ENCODE measurements around the gene IQCF5. TPM values are rescaled to one million over a fixed set of nuclear protein-coding genes. Genes with fewer than 3 reads are reported as not detected.

Gene IQCF5
- total RNA-seq, 2 experiments from 2014 or later: not detected

- POLR2A ChIA-PET: no interaction called here
- CTCF ChIA-PET (ENCODE audit: unreplicated experiment): no interaction called here
- TF ChIP-seq, protein P1, sequence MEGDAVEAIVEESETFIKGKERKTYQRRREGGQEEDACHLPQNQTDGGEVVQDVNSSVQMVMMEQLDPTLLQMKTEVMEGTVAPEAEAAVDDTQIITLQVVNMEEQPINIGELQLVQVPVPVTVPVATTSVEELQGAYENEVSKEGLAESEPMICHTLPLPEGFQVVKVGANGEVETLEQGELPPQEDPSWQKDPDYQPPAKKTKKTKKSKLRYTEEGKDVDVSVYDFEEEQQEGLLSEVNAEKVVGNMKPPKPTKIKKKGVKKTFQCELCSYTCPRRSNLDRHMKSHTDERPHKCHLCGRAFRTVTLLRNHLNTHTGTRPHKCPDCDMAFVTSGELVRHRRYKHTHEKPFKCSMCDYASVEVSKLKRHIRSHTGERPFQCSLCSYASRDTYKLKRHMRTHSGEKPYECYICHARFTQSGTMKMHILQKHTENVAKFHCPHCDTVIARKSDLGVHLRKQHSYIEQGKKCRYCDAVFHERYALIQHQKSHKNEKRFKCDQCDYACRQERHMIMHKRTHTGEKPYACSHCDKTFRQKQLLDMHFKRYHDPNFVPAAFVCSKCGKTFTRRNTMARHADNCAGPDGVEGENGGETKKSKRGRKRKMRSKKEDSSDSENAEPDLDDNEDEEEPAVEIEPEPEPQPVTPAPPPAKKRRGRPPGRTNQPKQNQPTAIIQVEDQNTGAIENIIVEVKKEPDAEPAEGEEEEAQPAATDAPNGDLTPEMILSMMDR (conservative IDR thresholded peaks at IDR 0.05; ENCODE audit: low read length): no peak
- TF ChIP-seq EZH2phosphoT487 (IDR thresholded peaks at IDR 0.05; ENCODE audit: borderline replicate concordance, low read depth, low read length): no peak
- intact Hi-C loops (cut with micrococcal nuclease; ENCODE audit: unreplicated experiment): no loop called here
- no TSS peak for BruUV-seq (replicated peaks)
- H2AFZ ChIP-seq (ENCODE audit: low read length): no peak overlapping the region
- H3K9me2 ChIP-seq (ENCODE audit: insufficient read depth, low read length): no peaks in the 10 kb centered on the region
- H3K4me1 ChIP-seq (ENCODE audit: insufficient read depth, low read length, poor library complexity, severe bottlenecking): no peaks in the 10 kb centered on the region
- no peaks in the 10 kb centered on the region for H4K20me1 ChIP-seq (ENCODE audit: insufficient read depth, low read length)
- no peak overlapping the region for H3K27ac ChIP-seq (ENCODE audit: low read depth, low read length, poor library complexity, severe bottlenecking)
- DNase-seq (ENCODE audit: low spot score): no peak
- H3K79me2 ChIP-seq (ENCODE audit: insufficient read depth, low read depth, low read length): no peaks in the 10 kb centered on the region
- H3K4me3 ChIP-seq (ENCODE audit: low read depth, low read length, poor library complexity, severe bottlenecking): no peak overlapping the region
- H3K4me2 ChIP-seq (ENCODE audit: low read length): no peak overlapping the region
- no peaks in the 10 kb centered on the region for H3K36me3 ChIP-seq (ENCODE audit: insufficient read depth, low read length)
- no peaks in the 10 kb centered on the region for H3K9me3 ChIP-seq (ENCODE audit: low read length)
Measured at GRCh38 chr3:51894391-51894790, 19.0 kb upstream of the IQCF5 start.

DNA sequence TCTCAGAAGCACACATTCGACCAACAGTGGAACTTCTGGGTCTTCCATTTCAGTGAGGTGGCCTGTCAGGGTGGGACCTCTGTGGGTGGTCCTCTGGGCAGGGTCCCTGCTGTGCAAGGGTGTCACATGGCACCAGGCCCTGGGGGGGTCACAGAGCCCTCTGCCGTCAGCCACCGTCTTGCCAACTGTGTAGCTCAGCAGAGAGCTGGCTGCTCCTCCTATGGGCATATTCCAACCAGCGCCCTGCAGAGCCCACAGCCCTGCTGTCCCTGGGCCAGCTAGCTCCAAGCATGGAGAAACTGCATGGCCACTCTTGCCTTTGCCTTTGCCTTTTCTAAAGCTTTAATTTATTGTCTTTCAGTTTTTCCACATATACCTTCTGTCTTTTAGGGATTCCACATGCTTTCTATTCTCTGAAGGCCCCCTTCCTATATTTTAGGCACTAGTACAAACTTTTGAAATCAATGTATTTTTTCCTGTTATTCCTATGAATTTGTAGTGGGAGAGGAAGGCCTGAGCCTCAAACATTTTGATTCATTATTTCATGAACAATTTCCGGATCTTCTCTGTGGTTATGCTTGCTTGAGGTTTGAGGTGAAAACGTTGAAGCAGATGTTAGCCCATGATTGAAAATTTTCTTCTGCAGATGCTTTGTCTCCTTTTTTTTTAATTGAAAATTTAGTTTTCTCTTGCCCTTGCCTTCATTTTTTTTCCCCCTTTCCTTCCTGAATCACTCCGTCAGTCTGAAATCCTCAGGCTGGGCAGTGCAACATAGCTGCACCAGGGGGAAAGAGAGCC, 16.0 kb upstream of the IQCF5 start:
- H3K27ac ChIP-seq (ENCODE audit: low read depth, low read length, poor library complexity, severe bottlenecking): no peak overlapping the region
- no TSS peak for BruUV-seq (replicated peaks)

More for the DNA sequence above, 16.0 kb upstream of the IQCF5 start:
- Histone ChIP-seq H3K9me2 (ENCODE audit: insufficient read depth, low read length) (no peaks in the 10 kb centered on the region), H4K20me1 (ENCODE audit: insufficient read depth, low read length) (no peaks in the 10 kb centered on the region), H2AFZ (ENCODE audit: low read length) (no peak overlapping the region), H3K4me2 (ENCODE audit: low read length) (no peak overlapping the region), H3K4me3 (ENCODE audit: low read depth, low read length, poor library complexity, severe bottlenecking) (no peak overlapping the region), H3K4me1 (ENCODE audit: insufficient read depth, low read length, poor library complexity, severe bottlenecking) (no peaks in the 10 kb centered on the region), H3K36me3 (ENCODE audit: insufficient read depth, low read length) (no peaks in the 10 kb centered on the region), H3K9me3 (ENCODE audit: low read length) (no peaks in the 10 kb centered on the region), H3K79me2 (ENCODE audit: insufficient read depth, low read depth, low read length) (no peaks in the 10 kb centered on the region)
- POLR2A ChIA-PET: no interaction called here
- CTCF ChIA-PET (ENCODE audit: unreplicated experiment): no interaction called here
- TF ChIP-seq, protein P1 (conservative IDR thresholded peaks at IDR 0.05; ENCODE audit: low read length): no peak
- no peak for TF ChIP-seq EZH2phosphoT487 (IDR thresholded peaks at IDR 0.05; ENCODE audit: borderline replicate concordance, low read depth, low read length)
- intact Hi-C loops (cut with micrococcal nuclease; ENCODE audit: unreplicated experiment): no loop called here
- DNase-seq (ENCODE audit: low spot score): no peak

All from OCI-LY7 (cell line).